K562 (cell line): Measurements from ENCODE around the gene UCKL1. TPM values are rescaled to one million over a fixed set of nuclear protein-coding genes. Genes with fewer than 3 reads are reported as not detected.

Experiments used
- ATAC-seq: fragments of 200-7000 bp; cut with Tn5 transposase; 3 replicates; pipeline ENCODE4 v1.9.1; 2020; ENCODE audit warnings: moderate library complexity
- BruUV-seq: library from RNA; stranded (reverse); fragments of 400-500 nt; replicated peaks from 2 replicates; lab custom pipeline; 2021; lab: Mats Ljungman, UMichigan
- CTCF ChIA-PET: fragments of 300-600 bp; formaldehyde crosslinking; extraction: SDS; loops from one replicate; lab custom pipeline; 2021; ENCODE audit warnings: low intra/inter-chr PET ratio; lab: Yijun Ruan, JAX
- POLR2A ChIA-PET: fragments of 300-600, 350-650 bp; sonication (Branson Sonifier 250); formaldehyde crosslinking; extraction: SDS; loops from one replicate; lab custom pipeline; 2021; ENCODE audit warnings: antibody characterized with exemption, inconsistent platforms; lab: Yijun Ruan, JAX
- DNase-seq, 4 experiments: peaks; one replicate each; pipeline versions ENCODE4 v3.0.0 to v3.0.0-alpha.2; 2011 to 2018; ENCODE audit warnings: low spot score in 3 of 4, mixed read lengths in 3 of 4; ENCODE audit errors: extremely low read depth in 1 of 4
- FAIRE-seq: peaks from 2 replicates; lab custom pipeline; 2011; peaks lifted over from hg19 to GRCh38; lab: Jason Lieb, UNC
- H2AFZ ChIP-seq: 2 replicates; pipeline ENCODE4 v1.6.0; 2011; ENCODE audit warnings: low read depth, low read length, control low read depth, inconsistent platforms
- H3K27ac ChIP-seq: fragments of 200-600 bp; 3 replicates; pipeline ENCODE4 v1.8.0; 2011; ENCODE audit warnings: low read depth, mild to moderate bottlenecking, control low read depth, inconsistent platforms, low read length, moderate library complexity, mixed read lengths; ENCODE audit errors: extremely low read depth
- H3K27me3 ChIP-seq, 2 experiments: fragments of 300-600 bp in 1 of 2; 2 replicates in 1 of 2; 3 replicates in 1 of 2; pipeline versions ENCODE4 v1.6.0 to v1.8.0; 2011; ENCODE audit warnings: inconsistent platforms in 2 of 2, low read length in 2 of 2, mild to moderate bottlenecking in 1 of 2, mixed read lengths in 1 of 2, moderate library complexity in 1 of 2; ENCODE audit not compliant: control insufficient read depth in 2 of 2, insufficient read depth in 2 of 2
- H3K36me3 ChIP-seq: fragments of 300-600 bp; 3 replicates; pipeline ENCODE4 v1.8.0; 2011; ENCODE audit warnings: mild to moderate bottlenecking, low read length, inconsistent platforms; ENCODE audit not compliant: control insufficient read depth, insufficient read depth
- H3K4me1 ChIP-seq, 2 experiments: fragments of 200-600 bp in 1 of 2; replicated peaks in 1 of 2; 2 replicates in 1 of 2; 3 replicates in 1 of 2; pipeline versions ENCODE4 v1.5.1 to v1.8.0; 2011; ENCODE audit warnings: inconsistent platforms in 2 of 2, low read length in 2 of 2, mild to moderate bottlenecking in 1 of 2, mixed read lengths in 1 of 2, moderate library complexity in 1 of 2; ENCODE audit not compliant: control insufficient read depth in 2 of 2, insufficient read depth in 2 of 2
- H3K4me2 ChIP-seq: 2 replicates; pipeline ENCODE4 v1.6.1; 2011; ENCODE audit warnings: low read length, control low read depth, inconsistent platforms, mixed read lengths; ENCODE audit not compliant: insufficient read depth
- H3K4me3 ChIP-seq: fragments of 200-600 bp; sonication (generic), shearing (Covaris generic); 2 replicates; pipeline ENCODE4 v1.5.1; 2016; ENCODE audit warnings: control low read depth, inconsistent platforms
- H3K79me2 ChIP-seq: fragments of 200-600 bp; 3 replicates; pipeline ENCODE4 v1.8.0; 2011; ENCODE audit warnings: low read length, inconsistent platforms; ENCODE audit not compliant: control insufficient read depth, insufficient read depth
- H3K9ac ChIP-seq, 2 experiments: 2 replicates each; pipeline versions ENCODE4 v1.6.0 to v1.6.1; 2011; ENCODE audit warnings: low read depth in 2 of 2, low read length in 2 of 2, control low read depth in 1 of 2, inconsistent platforms in 1 of 2, mild to moderate bottlenecking in 1 of 2, mixed read lengths in 1 of 2; ENCODE audit not compliant: insufficient read depth in 1 of 2
- H3K9me1 ChIP-seq: one replicate; pipeline ENCODE4 v1.6.0; 2011; ENCODE audit warnings: inconsistent platforms, mild to moderate bottlenecking, low read length, moderate library complexity; ENCODE audit not compliant: control insufficient read depth, insufficient read depth
- H3K9me3 ChIP-seq: replicated peaks from 2 replicates; pipeline ENCODE4 v1.5.1; 2011; ENCODE audit warnings: low read depth, low read length, inconsistent platforms; ENCODE audit not compliant: control insufficient read depth, insufficient read depth
- H4K20me1 ChIP-seq: replicated peaks from 2 replicates; pipeline ENCODE4 v1.6.1; 2011; ENCODE audit warnings: low read length, inconsistent platforms, mixed read lengths; ENCODE audit not compliant: control insufficient read depth, insufficient read depth
- ARNT ChIP-seq, 2 experiments: fragments of 450-650 bp; IDR thresholded peaks; 2 replicates each; pipeline ENCODE4 v1.6.1; 2016; ENCODE audit warnings: mild to moderate bottlenecking in 1 of 2
- CREB1 ChIP-seq, 2 experiments: sonication (generic) in 1 of 2; formaldehyde crosslinking in 1 of 2; IDR thresholded peaks; 2 replicates each; pipeline versions ENCODE4 v1.6.1 to v1.8.0; 2012 to 2022; ENCODE audit warnings: inconsistent platforms in 1 of 2, mild to moderate bottlenecking in 1 of 2, missing genetic modification reagents in 1 of 2, moderate library complexity in 1 of 2
- ELF2 ChIP-seq: fragments of 250-450 bp; sonication (Bioruptor Pico); IDR thresholded peaks from 2 replicates; pipeline ENCODE4 v1.5.0; 2021; ENCODE audit warnings: mild to moderate bottlenecking
- ESRRA ChIP-seq: fragments of 450-650 bp; IDR thresholded peaks from 2 replicates; pipeline ENCODE4 v1.6.1; 2014; ENCODE audit warnings: low read depth, mild to moderate bottlenecking, moderate library complexity, borderline replicate concordance
- HMG20B ChIP-seq: fragments of 250-450 bp; sonication (Bioruptor Pico); IDR thresholded peaks from 2 replicates; pipeline ENCODE4 v1.5.0; 2021; ENCODE audit warnings: mild to moderate bottlenecking
- HSF4 ChIP-seq: fragments of 250-450 bp; sonication (Bioruptor Pico); IDR thresholded peaks from 2 replicates; pipeline ENCODE4 v2.1.2; 2022; ENCODE audit warnings: mild to moderate bottlenecking, moderate library complexity, borderline replicate concordance
- SMARCE1 ChIP-seq: fragments of 450-650 bp; IDR thresholded peaks from 2 replicates; pipeline ENCODE4 v1.7.1; 2016; ENCODE audit warnings: mild to moderate bottlenecking
- TAF15 ChIP-seq: fragments of 200-400 bp; formaldehyde crosslinking; IDR thresholded peaks from 2 replicates; pipeline ENCODE4 v1.6.1; 2017; ENCODE audit warnings: mild to moderate bottlenecking, low read depth, low read length, moderate library complexity
- TCF7L2 ChIP-seq: fragments of 150-350 bp; IDR thresholded peaks from 2 replicates; pipeline ENCODE4 v1.6.1; 2016; ENCODE audit warnings: low read depth, mild to moderate bottlenecking, low read length, moderate library complexity
- TFAP4 ChIP-seq: sonication (generic); formaldehyde crosslinking; IDR thresholded peaks from 2 replicates; pipeline ENCODE4 v1.8.0; 2022; ENCODE audit warnings: missing genetic modification reagents, mild to moderate bottlenecking, moderate library complexity, borderline replicate concordance
- ZNF12 ChIP-seq: sonication (generic); formaldehyde crosslinking; IDR thresholded peaks from 2 replicates; pipeline ENCODE4 v1.4.0; 2020; ENCODE audit warnings: mild to moderate bottlenecking, missing genetic modification reagents
- ZNF589 ChIP-seq: fragments of 200-800 bp; sonication (Bioruptor generic); IDR thresholded peaks from 2 replicates; pipeline ENCODE4 v1.6.1; 2016; ENCODE audit warnings: low read depth, missing genetic modification characterization, missing compliant biosample characterization
- WGBS: fragments of 100-300 bp; shearing (Covaris generic); methylation state at CpG from one replicate; pipeline ENCODE4 v1.1.6; 2016; ENCODE audit warnings: low coverage, mixed read lengths; ENCODE audit not compliant: insufficient coverage; ENCODE audit errors: missing lambda C conversion rate; 5-methylcytosine and 5-hydroxymethylcytosine counted together
- in situ Hi-C: fragments of 300-500 bp; cut with MboI; formaldehyde crosslinking; loops from 4 replicates; pipeline ENCODE4 v1.15.0; 2018; ENCODE audit warnings: inconsistent platforms, mixed read lengths
- intact Hi-C: fragments of 100-400 bp; cut with micrococcal nuclease; formaldehyde crosslinking; loops from 2 replicates; pipeline ENCODE4 v1.14.2; 2022
- polyA plus RNA-seq, 8 experiments: library from polyadenylated mRNA; depleted of rRNA in 4 of 8; stranded (reverse) in 5 of 8; unstranded in 3 of 8; fragments of >200 nt; fragmentation: Nextera tagmentation in 2 of 8; fragmentation: Illumina TruSeq in 1 of 8; extraction: Ambion mirVana in 2 of 8; extraction: Trizol in 1 of 8; gene quantifications; 2 replicates each; pipeline versions ENCODE4 v1.2.1 to v1.2.3, GENCODE V29; 2011 to 2014; ENCODE audit warnings: inconsistent platforms in 1 of 8, missing spikeins in 1 of 8
- total RNA-seq, 7 experiments: library from RNA; depleted of rRNA in 6 of 7; stranded (reverse); fragments of >200 nt in 6 of 7; fragmentation: Illumina TruSeq in 2 of 7; extraction: Trizol in 2 of 7; gene quantifications; 2 replicates each; pipeline versions ENCODE4 v1.2.1 to v1.2.3, GENCODE V29; 2011 to 2021; ENCODE audit warnings: low replicate concordance in 1 of 7
- TF ChIP-seq, protein P1 (sequence below): fragments of 450-650 bp; formaldehyde crosslinking; IDR thresholded peaks from 2 replicates; pipeline ENCODE4 v1.4.0; 2022; ENCODE audit warnings: missing genetic modification characterization
- TF ChIP-seq, protein P2 (sequence below): conservative IDR thresholded peaks from 2 replicates; pipeline ENCODE4 v1.6.1; 2011; ENCODE audit warnings: low read depth, mild to moderate bottlenecking, low read length; ENCODE audit not compliant: control insufficient read depth
- TF ChIP-seq, protein P3 (sequence below): sonication (generic); formaldehyde crosslinking; IDR thresholded peaks from 2 replicates; pipeline ENCODE4 v1.8.0; 2022; ENCODE audit warnings: mild to moderate bottlenecking, missing genetic modification reagents

Gene UCKL1
- total and polyA plus RNA-seq, 9 of the 15 experiments (the other 6 are each of a cell fraction or from before 2014, with no cell fraction given) = 3.1 to 52.8 (median 24.2) TPM

- Histone ChIP-seq H3K4me2 (peak overlapping the region; percentile 73), H3K27me3 (no peaks in the 10 kb centered on the region), H3K79me2 (peaks cover 39% of the 10 kb centered on the region), H3K4me3 (peak overlapping the region; percentile 99), H3K4me1 (peaks cover 16 to 74% of the 10 kb centered on the region in 2 experiments; a peak in 4 of 5 replicates), H2AFZ (peak overlapping the region; percentile 74), H3K9me3 (no peaks in the 10 kb centered on the region), H3K36me3 (peaks cover 47% of the 10 kb centered on the region; the same call in 1 of the 3 replicates), H3K9me1 (peaks cover 7% of the 10 kb centered on the region), H4K20me1 (peaks cover 19% of the 10 kb centered on the region; the same call in 1 of the 2 replicates), H3K9ac (peak overlapping the region; percentile 75 to 89), H3K27ac (peak overlapping the region; percentile 90)
- FAIRE-seq (peak; percentile 91), ATAC-seq (peak; percentile 84), DNase-seq (peak; percentile 76 to 87 (median 82))
- WGBS = 2% methylated on average over 22 of the region's 28 CpGs
- no TSS peak for BruUV-seq
- ChIA-PET POLR2A (interaction anchor here (0.5 to 1.0 kb wide), 3 partner anchors 16 to 23 kb away, joined by 3 to 4 read pairs (median 3); no protein-coding TSS in a partner anchor), CTCF (no interaction called here)
- intact Hi-C loops = loop anchor here (5.0 kb wide), 1 partner anchor 250 kb away; the partner anchor contains the start of genes ARFRP1 and ZGPAT
- in situ Hi-C loops = no loop called here
- TF ChIP-seq TCF7L2 (no peak), ARNT (IDR thresholded peaks at IDR 0.05) (no peak), ELF2 (CRISPR knock-in tag) (no peak), TAF15 (no peak), HMG20B (CRISPR knock-in tag) (no peak), ZNF12 (CRISPR knock-in tag) (0 out of 2 replicates have a peak, but pooled peaks have one; percentile 18), CREB1 (IDR thresholded peaks at IDR 0.05) (no peak), CREB1 (CRISPR knock-in tag; IDR thresholded peaks at IDR 0.05) (no peak), ESRRA (no peak), ZNF589 (CRISPR knock-in tag) (no peak), TFAP4 (CRISPR knock-in tag) (peak; percentile 64; the same call in 1 of the 2 replicates), SMARCE1 (no peak), HSF4 (CRISPR knock-in tag) (no peak)
- TF ChIP-seq, protein P1, sequence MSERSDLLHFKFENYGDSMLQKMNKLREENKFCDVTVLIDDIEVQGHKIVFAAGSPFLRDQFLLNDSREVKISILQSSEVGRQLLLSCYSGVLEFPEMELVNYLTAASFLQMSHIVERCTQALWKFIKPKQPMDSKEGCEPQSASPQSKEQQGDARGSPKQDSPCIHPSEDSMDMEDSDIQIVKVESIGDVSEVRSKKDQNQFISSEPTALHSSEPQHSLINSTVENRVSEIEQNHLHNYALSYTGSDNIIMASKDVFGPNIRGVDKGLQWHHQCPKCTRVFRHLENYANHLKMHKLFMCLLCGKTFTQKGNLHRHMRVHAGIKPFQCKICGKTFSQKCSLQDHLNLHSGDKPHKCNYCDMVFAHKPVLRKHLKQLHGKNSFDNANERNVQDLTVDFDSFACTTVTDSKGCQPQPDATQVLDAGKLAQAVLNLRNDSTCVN (CRISPR knock-in tag) = no peak
- TF ChIP-seq, protein P2, sequence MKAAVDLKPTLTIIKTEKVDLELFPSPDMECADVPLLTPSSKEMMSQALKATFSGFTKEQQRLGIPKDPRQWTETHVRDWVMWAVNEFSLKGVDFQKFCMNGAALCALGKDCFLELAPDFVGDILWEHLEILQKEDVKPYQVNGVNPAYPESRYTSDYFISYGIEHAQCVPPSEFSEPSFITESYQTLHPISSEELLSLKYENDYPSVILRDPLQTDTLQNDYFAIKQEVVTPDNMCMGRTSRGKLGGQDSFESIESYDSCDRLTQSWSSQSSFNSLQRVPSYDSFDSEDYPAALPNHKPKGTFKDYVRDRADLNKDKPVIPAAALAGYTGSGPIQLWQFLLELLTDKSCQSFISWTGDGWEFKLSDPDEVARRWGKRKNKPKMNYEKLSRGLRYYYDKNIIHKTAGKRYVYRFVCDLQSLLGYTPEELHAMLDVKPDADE = peak; percentile 46; the same call in 1 of the 2 replicates
- TF ChIP-seq, protein P3, sequence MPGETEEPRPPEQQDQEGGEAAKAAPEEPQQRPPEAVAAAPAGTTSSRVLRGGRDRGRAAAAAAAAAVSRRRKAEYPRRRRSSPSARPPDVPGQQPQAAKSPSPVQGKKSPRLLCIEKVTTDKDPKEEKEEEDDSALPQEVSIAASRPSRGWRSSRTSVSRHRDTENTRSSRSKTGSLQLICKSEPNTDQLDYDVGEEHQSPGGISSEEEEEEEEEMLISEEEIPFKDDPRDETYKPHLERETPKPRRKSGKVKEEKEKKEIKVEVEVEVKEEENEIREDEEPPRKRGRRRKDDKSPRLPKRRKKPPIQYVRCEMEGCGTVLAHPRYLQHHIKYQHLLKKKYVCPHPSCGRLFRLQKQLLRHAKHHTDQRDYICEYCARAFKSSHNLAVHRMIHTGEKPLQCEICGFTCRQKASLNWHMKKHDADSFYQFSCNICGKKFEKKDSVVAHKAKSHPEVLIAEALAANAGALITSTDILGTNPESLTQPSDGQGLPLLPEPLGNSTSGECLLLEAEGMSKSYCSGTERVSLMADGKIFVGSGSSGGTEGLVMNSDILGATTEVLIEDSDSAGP (CRISPR knock-in tag) = no peak
Measured at GRCh38 chr20:63957004-63957689, 931 bp upstream of the UCKL1 start.
